ENCODE measurements around the gene MPP7. TPM values are rescaled to one million over a fixed set of nuclear protein-coding genes. Genes with fewer than 3 reads are reported as not detected.

Gene MPP7
- total RNA-seq, 1 donor from 2014 or later = 3.2 TPM

GRCh38 chr10:28273343-28273742, 29.5 kb downstream of the MPP7 start:
- intact Hi-C loops (cut with micrococcal nuclease) = no loop called here

- intact Hi-C loops (cut with micrococcal nuclease) = no loop called here
Measured at GRCh38 chr10:28269842-28270456, 32.9 kb downstream of the MPP7 start.

GRCh38 chr10:28266449-28267224, 36.2 kb downstream of the MPP7 start:
- intact Hi-C loops (cut with micrococcal nuclease) = no loop called here

DNA sequence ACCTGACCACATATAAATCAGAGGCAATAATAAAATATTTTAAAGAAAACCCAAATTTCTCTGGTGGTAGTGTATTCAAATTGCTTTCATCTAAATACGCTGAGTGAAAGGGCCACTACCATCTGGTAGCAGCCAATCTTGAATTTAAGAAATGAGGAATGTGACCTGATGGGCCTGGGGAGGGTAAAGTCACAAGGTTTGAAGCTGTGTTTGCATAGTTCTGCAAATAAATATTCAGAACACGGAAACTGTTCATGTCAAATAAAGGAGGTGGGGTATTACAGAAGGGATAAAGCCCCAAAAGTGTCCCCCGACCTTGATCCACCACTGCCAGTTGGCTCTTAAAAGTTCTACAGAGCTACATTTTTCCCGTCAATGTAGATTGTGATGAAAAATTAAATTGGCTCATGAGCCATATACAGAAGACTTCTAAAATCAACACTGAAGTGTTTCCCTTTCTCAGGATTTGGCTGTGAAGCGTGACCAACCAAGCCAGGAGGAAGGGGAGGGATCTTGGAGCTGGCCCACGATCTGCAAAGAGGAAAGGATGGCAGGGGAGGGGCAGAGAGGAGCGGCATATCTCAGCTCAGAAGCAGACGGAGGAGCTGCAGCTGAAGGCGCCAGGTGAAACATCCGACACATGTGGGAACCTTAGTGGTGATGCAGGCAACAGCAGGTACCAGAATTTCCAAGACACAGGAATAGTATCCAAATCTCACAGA, 39.6 kb downstream of the MPP7 start:
- intact Hi-C loops (cut with micrococcal nuclease) = no loop called here

GRCh38 chr10:28256776-28257175, 46.1 kb downstream of the MPP7 start:
- intact Hi-C loops (cut with micrococcal nuclease) = no loop called here

GRCh38 chr10:28254290-28254985, 48.4 kb downstream of the MPP7 start:
- intact Hi-C loops (cut with micrococcal nuclease) = no loop called here

DNA sequence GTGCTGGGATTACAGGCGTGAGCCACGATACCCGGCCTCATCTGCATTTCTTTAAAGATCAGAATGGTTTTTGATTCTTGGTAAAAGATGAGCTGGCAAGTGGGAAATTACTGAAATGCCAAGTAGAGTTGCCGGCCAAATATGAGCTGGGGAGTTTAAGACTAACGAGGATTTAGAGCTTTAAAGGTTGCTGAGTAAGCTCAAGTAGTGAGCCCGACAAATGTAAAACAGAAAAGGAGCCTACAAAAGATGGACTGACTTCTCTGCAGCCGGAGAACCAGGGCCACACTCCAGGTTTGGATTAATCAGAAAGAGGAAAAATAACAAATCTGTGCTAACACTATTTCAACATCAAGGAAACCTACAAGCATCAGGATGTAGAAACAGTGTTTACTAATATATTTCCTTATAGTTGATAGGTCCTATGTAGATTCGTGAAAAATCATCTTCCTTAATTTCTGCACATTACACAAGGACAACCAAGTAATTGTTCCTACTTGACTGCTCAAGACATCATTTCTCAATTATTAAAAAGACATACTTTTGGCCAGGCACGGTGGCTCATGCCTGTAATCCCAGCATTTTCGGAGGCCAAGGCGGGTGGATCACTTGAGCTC, 49.6 kb downstream of the MPP7 start:
- intact Hi-C loops (cut with micrococcal nuclease) = no loop called here

Other genes starting within 250 kb of the MPP7 start
- gene WAC, start 230.1 kb upstream of the MPP7 start, total RNA-seq = 143 and 156 TPM in 2 replicates